HG02763 (cell line): ENCODE data around the gene MEGF11.

Source experiments
- ATAC-seq: cut with Tn5 transposase; IDR thresholded peaks from one replicate; pipeline ENCODE4 v1.9.1; 2021; ENCODE audit warnings: mild to moderate bottlenecking, moderate library complexity; ENCODE audit not compliant: unreplicated experiment

Gene MEGF11

DNA sequence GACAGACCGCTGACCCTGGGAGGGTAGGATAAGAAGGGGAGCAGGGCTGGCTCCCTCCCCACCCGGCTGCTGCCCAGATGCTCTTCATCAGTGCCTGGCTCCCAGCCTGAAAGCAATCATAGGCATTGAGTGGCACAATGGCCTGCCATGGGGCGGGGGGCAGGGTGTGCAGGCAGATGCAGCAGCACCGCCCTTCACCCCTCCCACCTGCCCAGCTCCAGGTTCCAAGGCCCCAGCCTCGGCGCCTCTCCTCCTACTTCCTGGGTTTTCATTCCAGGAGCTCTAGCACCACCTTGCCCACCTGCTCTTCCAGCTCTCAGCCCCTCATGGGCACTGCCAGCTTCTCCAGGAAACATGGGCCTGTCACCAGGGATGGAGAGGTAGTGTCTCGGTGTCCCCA is 101.7 kb downstream of the MEGF11 start:
- ATAC-seq, result no peak

GRCh38 chr15:66149871-66150270 is 103.7 kb downstream of the MEGF11 start:
- ATAC-seq, result no peak

- ATAC-seq, result no peak
Measured at GRCh38 chr15:66148187-66148586, 105.4 kb downstream of the MEGF11 start.

- ATAC-seq, result no peak
Measured at GRCh38 chr15:66147440-66147839, 106.1 kb downstream of the MEGF11 start.

DNA sequence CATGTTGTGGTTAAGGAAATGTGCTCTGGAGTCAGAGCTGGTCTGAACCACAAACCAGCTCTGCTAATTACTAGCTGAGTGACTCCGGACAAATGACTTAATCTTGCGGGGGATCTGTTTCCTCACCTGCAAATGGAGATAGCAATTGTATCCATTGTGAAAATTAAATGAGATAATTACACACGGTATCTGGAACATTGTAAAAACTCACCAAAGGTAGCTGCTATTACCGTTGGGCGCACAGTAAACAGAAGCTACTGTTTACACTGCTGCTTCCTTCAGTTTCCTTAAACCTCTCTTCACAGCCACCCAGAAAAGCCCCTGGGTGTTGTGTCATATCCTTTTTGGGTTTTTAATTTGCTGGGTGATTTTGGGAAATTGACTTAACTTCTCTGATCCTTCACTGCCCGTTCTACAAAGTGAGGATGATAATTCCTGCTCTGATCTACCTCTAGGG is 107.8 kb downstream of the MEGF11 start:
- no peak for ATAC-seq

- ATAC-seq, result no peak
Measured at GRCh38 chr15:66144978-66145725, 108.4 kb downstream of the MEGF11 start.

- no peak for ATAC-seq
Measured at GRCh38 chr15:66142285-66142684, 111.3 kb downstream of the MEGF11 start.

- ATAC-seq, result no peak
Measured at GRCh38 chr15:66139591-66140207, 113.9 kb downstream of the MEGF11 start.

- ATAC-seq, result no peak
Measured at GRCh38 chr15:66138892-66139590, 114.5 kb downstream of the MEGF11 start.

DNA sequence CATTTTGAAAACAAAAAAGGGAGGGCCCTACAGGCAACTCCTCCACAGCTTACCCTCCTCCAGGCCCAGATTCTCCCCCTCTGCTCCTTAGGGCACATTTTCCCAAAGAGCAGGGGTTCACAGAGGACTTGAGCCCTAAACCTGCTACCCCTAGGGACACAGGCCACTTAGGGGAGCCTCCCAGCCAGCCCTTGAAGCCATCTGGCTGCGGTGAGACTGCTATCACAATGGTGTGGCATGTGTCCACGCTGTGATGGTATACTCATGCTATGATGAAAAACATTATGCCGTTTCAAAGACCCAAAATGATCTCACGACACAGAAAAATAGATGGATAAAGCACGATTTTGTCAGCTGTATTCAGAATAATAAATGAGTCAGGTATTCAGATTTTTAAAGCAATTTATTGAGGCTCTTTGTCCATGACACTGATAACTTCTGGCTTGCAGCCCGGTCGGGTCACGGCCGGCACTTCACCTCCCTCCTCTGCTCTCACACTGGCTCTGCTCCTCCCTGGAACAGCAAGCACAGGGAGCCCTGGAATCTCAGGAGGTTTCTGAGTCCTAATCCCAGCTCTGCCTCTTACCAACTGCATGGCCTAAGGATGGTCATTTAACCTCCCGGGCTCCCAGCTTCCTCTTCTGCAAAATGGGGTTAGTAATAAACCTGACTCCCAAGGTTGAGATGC is 115.3 kb downstream of the MEGF11 start:
- no peak for ATAC-seq

GRCh38 chr15:66136948-66137347 is 116.6 kb downstream of the MEGF11 start:
- no peak for ATAC-seq

- no peak for ATAC-seq
Measured at GRCh38 chr15:66135664-66136063, 117.9 kb downstream of the MEGF11 start.

GRCh38 chr15:66134284-66134683 is 119.3 kb downstream of the MEGF11 start:
- no peak for ATAC-seq

DNA sequence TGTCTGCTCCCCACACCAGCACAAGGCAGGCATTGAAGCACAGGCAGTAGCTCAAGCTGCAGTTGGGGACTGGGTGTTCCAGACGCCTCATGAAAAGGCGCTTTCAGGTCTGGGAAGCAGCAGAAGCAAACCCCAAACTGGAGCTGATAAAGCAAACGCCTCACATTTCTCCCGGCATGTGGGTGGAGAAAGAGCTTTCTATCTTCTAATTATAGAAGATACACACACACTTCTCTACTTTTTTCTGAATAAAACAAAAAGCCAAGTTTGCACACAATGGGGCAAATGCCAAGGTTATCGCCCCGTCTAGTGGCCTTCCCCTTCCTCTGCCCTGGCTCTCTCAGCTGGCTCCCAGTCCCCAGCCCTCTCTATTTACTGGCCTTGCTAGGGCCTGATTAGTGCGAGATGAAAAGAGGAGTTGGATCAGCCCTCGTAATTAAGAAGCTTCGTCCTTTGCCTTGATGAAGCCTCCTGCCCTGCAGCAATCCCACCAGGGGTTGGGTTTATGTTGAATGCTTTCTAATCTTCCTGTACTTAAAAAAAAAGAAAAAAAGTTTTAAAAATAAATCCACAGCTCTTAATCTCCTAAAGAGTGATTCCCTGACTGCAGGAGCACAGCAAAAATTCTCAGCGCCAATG is 120.2 kb downstream of the MEGF11 start:
- no peak for ATAC-seq

DNA sequence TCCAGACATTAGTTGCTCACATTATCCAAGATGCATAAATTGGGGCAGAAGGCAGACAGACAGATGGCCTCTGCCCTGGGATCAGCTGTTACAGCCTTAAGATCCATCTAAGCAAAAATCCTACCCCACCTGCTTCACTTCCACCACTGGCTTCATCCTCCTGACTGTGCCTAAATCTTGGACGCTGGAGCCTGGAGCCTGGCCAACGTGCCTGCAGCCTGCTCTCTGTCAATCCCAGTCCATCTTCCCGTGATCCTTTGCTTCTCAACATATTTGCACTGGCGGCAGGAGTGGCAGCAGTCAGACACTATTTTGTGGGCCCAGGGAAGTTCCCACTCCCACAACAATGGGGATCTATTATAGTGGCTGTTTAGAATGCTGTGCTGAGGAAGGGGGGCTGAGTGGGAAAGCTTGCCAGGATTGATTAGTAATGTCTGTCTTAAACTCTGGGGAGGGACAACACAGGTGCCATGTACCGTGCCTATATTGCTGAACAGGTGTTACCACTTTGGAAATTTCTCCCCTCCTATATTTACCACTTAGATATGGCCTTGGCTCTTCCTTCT is 121.2 kb downstream of the MEGF11 start:
- no peak for ATAC-seq

DNA sequence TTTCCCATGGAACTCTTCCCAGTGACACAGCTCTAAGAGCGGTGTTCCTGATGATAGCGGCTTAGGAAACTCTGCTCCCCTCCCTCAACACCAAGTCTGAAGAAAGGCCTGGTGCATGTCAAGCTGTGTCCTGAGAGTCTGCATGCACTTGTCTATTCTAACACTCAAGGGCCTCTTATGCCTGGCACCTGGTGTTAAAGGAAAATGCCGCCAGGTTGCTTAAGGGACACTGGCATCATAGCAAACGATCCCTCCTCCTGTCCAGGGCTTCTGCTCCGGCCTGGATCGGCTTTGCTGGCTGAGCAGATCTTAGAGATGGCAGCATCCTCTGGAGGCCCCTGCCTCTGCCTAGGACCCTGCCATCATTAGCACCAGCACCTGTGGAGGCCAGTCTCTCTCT is 121.7 kb downstream of the MEGF11 start:
- ATAC-seq, result no peak

- ATAC-seq, result no peak
Measured at GRCh38 chr15:66131200-66131599, 122.3 kb downstream of the MEGF11 start.

GRCh38 chr15:66130496-66131034 is 123.0 kb downstream of the MEGF11 start:
- ATAC-seq, result no peak

GRCh38 chr15:66129586-66129985 is 124.0 kb downstream of the MEGF11 start:
- no peak for ATAC-seq

- no peak for ATAC-seq
Measured at GRCh38 chr15:66128116-66128680, 125.4 kb downstream of the MEGF11 start.
